GM19452 (cell line): ENCODE measurements around the gene IL1B.
"Not testable (repeated sequence)": the region's sequence is repeated elsewhere in the genome, so short reads cannot be mapped to it uniquely, and the experiment has no call there.

Experiments used
- ATAC-seq: cut with Tn5 transposase; IDR thresholded peaks from one replicate; pipeline ENCODE4 v1.9.1; 2021; ENCODE audit not compliant: unreplicated experiment

Gene IL1B

GRCh38 chr2:112836695-112837117 lies at the start of gene IL1B:
TSS of gene IL1B (minus strand) at chr2:112836779. CDS start at chr2:112836229, 550 bp downstream.
- no peak for ATAC-seq

DNA sequence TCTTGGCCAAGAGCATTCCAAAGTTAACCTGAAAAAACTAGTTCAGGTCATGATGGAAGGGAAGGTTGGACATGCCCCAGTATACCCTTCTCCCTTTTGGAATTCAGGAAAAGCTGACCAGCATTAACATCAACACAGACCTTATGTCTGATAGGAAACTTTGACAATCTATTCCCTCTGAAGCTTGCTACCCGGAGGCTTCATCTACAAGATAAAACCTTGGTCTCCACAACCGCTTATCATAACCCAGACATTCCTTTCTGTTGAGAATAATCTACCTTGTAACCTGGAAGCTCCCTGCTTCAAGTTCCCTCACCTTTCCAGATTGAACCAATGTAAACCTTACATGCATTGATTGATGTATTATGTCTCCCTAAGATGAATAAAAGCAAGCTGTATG lies 49.7 kb upstream of the IL1B start:
- no peak for ATAC-seq

DNA sequence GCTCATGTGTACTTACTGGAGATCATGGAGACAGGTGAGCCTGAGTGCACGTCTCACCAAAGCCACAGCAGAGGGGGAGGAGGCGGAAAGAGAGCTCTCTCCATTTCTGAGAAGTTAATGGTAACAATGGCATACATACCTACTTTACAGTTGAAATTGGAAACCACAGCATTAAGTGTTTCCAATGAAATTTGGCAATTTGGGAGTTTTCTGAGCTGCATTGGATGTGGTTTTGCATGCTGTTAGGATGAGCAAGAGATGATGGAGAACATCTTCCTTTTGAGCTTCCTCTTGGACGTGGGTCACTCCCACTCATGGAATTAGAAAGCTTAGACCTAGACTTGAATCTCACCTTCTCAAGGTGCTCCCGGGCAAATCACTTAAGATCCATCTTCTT lies 48.9 kb upstream of the IL1B start:
- ATAC-seq, result no peak

GRCh38 chr2:112884869-112885505 lies 48.4 kb upstream of the IL1B start:
- ATAC-seq, result peak; percentile 53

- no peak for ATAC-seq
Measured at GRCh38 chr2:112883669-112884068, 47.1 kb upstream of the IL1B start.

- peak; percentile 70 for ATAC-seq
Measured at GRCh38 chr2:112881217-112881985, 44.8 kb upstream of the IL1B start.

DNA sequence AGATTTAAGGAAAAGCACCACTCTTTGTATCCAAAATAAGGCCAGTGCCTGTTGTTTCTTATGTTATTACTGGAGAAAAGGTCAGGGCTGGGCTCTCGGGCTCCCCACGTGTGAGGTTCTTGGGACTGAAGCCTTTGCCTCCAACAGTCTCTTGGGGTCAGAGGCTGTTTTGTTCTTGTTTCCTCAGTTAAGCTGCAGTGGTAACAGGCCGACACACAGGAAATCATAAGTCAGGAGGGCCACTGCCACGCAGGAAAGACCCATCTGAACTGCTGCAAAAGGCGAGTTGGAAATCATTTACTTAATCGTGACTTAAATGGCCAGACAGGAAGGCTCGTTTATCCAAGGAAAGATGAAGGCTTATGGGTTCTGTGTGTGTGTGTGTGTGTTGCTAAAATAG lies 44.1 kb upstream of the IL1B start:
- ATAC-seq, result no peak

DNA sequence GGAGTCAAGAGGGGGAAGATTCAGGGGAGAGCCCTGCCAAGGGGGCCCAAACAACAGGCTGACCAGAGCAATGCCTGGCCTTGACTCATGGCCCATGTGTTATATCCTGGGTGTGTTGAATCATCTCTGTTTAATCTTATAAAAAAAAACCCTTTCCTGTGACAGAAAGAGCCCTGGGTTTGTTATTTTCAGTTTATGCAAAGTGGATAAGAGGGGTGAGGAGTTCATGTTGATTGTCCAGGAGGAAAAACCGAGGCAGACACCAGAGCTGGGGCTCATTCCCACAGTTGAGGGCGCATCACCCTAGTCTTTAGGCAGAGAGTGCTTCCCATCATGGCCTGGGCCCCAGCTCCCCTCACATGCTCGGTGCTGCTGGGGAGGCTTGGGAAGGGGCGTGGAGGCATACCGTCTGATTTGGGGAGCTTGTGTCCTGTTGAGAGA lies 43.5 kb upstream of the IL1B start:
- no peak for ATAC-seq

DNA sequence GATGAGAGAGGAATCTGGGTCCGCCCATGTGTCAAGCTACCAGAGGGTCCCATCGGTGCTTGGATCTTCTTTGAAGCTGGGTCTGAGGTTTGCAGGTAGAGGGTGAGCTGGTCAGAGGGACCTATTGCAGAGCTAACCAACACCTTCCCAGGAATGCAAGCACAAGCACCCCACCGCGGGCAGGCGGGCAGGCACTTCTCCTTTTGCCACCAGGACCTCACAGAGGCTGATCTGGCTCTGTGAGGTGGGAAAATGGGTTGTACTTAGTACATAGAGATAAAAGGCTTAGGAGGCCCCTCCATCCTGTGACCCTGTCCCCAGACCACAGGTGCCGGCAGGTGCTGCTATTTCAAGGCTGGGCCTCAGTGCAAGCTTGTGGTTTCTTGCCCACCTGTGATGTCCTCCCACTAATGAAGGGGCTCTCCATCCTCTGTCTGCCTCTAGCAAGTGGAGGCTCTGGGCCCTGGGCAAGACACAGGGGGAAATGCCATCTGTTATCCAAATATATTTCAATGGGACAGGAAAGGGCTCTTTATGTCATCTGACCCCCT lies 43.0 kb upstream of the IL1B start:
- no peak for ATAC-seq

- ATAC-seq, result no peak
Measured at GRCh38 chr2:112877423-112877822, 40.8 kb upstream of the IL1B start.

DNA sequence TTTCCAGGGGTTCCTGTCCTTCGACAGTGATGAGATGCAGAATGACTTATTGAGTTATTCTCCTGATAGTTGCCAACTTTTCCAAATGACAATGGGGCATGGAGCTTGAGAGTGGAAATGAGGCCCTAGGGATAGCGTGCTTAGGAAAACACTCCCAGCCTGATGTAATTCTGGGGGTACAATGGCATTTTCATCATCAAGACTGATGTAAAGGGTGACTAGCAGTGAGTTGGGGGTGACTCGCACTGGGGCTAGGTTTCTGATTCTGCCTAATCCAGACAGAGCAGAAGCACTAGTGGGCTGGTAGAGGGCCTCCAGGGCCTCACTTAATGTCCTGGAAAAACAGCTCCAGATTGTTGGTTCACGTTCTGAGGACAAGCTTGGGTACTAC lies 40.4 kb upstream of the IL1B start:
- ATAC-seq, result no peak

- ATAC-seq, result no peak
Measured at GRCh38 chr2:112876257-112876970, 39.8 kb upstream of the IL1B start.

GRCh38 chr2:112870841-112871835 lies 34.6 kb upstream of the IL1B start:
- no peak for ATAC-seq

- no peak for ATAC-seq
Measured at GRCh38 chr2:112869258-112869842, 32.8 kb upstream of the IL1B start.

DNA sequence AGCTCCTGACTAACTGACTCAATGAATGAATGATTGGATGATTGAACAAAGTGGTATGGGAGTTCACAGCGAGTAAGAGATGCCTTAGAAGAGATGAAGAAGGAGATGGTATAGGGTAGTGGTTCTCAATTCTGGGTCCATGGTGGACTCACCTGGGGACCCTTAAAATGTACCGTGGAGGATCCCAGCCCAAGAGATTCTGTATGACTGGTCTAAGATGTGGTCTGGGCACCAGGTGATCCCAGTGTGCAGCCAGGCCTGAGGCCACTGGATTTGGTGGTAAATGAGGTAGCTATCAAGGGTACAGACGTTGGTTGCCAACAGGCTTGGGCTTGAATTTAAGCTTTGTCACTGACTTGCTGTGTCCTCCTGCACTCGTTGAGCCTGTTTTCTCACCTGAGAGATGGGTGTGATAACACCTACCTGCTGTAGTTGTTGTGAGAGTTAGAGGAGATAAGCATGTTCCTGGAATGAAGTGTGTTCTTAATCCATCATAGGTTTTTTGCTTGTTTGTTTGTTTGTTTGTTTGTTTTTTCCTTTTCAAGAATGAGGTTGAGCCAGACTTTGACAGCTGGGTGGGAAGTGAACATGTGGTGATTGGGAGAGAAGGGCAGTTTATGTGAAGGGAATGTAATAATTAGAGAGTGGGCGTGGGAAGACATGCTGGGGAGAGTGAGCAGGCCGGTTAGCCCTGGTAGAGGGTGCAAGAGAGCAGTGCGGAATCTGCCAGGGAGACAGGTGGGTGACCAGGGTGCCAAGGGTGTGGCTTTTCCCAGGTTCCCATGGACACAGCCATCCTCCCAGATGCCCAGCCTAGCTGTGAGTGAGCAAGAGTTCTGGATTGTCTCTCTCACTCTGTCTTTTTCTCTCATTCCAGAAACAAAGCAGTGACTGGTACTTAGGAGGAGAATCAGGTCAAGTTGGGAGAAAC lies 31.4 kb upstream of the IL1B start:
- ATAC-seq, result no peak

DNA sequence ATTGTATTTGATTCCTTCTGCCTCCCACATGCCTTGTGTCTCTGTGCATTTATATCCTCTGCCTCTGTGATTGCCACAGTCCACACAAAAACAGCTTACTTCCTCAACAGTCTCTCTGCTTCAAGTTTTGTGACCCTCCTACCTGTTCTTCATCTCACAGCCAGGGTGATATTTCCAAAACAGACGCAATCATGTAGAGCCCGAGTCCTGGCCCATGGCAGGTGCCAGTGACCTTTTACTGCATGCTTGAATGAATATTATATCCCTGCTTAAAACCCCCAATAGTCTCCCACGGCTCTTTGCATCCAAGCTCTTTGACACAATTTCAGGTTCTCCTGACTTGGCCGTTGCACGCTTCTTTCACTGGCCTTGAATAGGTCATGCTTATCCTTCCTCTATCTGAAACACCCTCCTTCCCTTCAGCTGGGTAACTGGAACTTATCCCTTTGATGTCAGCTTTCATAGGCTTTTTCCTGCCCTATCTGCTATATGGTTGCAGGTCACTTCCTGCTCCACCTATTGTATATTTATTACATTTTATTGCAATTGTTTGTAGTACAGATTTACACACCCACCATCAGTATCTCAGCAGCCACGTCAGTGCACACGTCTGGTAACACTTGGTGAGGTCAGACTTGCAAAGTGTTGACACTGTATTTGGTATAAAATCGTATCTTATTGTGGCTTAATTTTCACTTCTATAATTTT lies 29.7 kb upstream of the IL1B start:
- ATAC-seq, result no peak

GRCh38 chr2:112864072-112864471 lies 27.5 kb upstream of the IL1B start:
- ATAC-seq, result no peak

DNA sequence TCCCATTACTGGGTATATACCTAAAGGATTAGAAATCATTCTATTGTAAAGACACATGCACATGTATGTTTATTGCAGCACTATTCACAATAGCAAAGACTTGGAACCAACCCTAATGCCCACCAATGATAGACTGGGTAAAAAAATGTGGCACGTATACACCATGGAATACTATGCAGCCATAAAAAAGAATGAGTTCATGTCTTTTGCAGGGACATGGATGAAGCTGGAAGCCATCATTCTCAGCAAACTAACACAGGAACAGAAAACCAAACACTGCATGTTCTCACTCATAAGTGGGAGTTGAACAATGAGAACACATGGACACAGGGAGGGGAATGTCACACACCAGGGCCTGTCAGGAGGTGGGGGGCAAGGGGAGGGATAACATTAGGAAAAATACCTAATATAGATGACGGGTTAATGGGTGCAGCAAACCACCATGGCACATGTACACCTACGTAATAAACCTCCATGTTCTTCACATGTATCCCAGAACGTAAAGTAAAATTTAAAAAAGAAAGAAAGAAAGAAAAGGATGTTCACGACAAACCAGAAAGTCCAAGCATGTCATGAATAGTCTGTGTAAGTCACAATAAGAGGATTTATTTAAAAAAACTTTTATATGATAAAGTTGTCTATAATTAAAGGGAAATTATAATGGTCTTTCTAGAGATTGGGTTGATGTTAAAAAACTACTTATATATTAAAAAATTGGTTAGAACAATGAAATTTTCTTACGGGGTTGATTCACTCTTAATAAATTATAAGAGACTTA lies 23.0 kb upstream of the IL1B start:
- not testable (repeated sequence) for ATAC-seq
